Colonic mucosa (tissue), 4 donors: Measurements from ENCODE around the gene HAGH. TPM values are rescaled to one million over a fixed set of nuclear protein-coding genes. Genes with fewer than 3 reads are reported as not detected.

ENCODE experiments used
- DNase-seq: peaks from one replicate; pipeline ENCODE4 v3.0.0-alpha.2; 2020
- H3K27ac ChIP-seq: fragments of 200-600 bp; one replicate; pipeline ENCODE4 v1.8.0; 2021
- H3K27me3 ChIP-seq: fragments of 200-600 bp; one replicate; pipeline ENCODE4 v1.8.0; 2021
- H3K36me3 ChIP-seq: fragments of 200-600 bp; one replicate; pipeline ENCODE4 v1.8.0; 2021
- H3K4me1 ChIP-seq: fragments of 200-600 bp; one replicate; pipeline ENCODE4 v1.8.0; 2021; ENCODE audit warnings: mild to moderate bottlenecking
- H3K4me3 ChIP-seq: fragments of 200-600 bp; one replicate; pipeline ENCODE4 v1.8.0; 2021
- H3K9ac ChIP-seq, 2 donors: one replicate each; pipeline ENCODE4 v1.7.0; 2013; ENCODE audit warnings: control low read depth in 2 of 2, low read depth in 2 of 2, low read length in 2 of 2
- H3K9me3 ChIP-seq: fragments of 200-600 bp; one replicate; pipeline ENCODE4 v1.8.0; 2021
- intact Hi-C: fragments of 100-400 bp; cut with DNase I; formaldehyde crosslinking; loops from one replicate; pipeline ENCODE4 v1.14.1; 2022
- total RNA-seq, 2 donors: library from RNA; stranded (reverse); fragmentation: NEBNext Ultra II Directional in 1 of 2; extraction: Animal tissue kit (Norgen Biotek cat#: 25700) in 1 of 2; gene quantifications; one replicate each; pipeline ENCODE4 v1.2.1, GENCODE V29; 2021
- TF ChIP-seq, protein P1 (sequence below): fragments of 200-600 bp; IDR thresholded peaks from one replicate; pipeline ENCODE4 v1.8.0; 2022; ENCODE audit warnings: antibody characterized with exemption, mild to moderate bottlenecking
- donor health status: healthy.
- donor health status: DM: no; HTN: no; CAD: no.
- donor health status: DM: no; HTN: no; CAD: no.

The HAGH gene
- total RNA-seq, 2 donors from 2014 or later: 61.9 to 64.7 TPM

DNA sequence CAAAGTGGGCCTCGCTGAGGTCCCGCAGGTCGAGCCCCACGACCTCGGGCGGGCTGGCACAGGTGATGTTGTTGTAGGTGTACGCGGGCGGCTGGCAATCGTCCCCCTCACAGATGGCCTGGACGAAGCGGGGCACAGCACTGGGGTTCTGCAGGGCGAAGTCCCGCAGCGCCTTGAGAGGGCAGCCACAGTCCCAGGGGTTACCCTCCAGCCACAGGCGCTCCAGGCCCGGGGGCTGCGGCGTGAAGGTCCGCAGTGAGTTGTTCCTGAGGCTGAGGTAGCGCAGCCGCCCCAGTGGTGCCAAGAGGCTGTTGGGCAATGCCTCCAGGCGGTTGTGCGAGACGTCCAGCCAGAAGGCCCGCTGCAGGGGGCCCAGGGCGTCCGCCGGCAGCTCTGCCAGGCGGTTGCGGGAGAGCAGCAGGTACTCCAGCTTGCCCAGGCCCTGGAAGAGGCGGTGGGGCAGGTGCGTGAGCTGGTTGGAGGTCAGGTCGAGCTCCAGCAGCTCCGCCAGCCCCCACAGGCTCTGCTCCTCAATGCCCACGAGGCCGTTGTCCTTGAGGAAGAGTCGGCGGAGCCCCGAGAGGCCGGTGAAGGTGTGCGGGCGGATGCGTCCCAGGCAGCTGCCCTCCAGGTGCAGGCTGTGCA lies 35.9 kb downstream of the HAGH start:
- H3K36me3 ChIP-seq: no peaks in the 10 kb centered on the region
- intact Hi-C loops: no loop called here
- DNase-seq: peak; percentile 15

DNA sequence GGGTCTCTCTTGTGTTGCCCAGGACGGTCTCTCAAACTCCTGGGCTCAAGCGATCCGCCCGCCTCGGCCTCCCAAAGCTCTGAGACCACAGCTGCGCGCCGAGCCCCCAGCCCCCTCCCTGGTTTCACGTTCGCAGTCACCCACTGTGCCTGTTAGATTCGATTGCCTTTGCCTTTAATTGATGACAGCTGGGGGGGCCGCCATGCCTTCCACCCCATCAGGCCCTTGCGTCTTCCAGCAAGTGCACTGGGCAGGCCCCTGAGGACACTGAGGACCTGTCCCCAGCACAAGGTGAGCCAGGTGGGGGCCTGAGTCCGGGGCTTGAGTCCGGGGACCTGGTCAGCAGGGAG lies 36.4 kb downstream of the HAGH start:
- H3K4me1 ChIP-seq: no peaks in the 10 kb centered on the region
- intact Hi-C loops: no loop called here
- no peak for DNase-seq
- no peaks in the 10 kb centered on the region for H3K9me3 ChIP-seq
- H3K27me3 ChIP-seq: no peaks in the 10 kb centered on the region
- H3K9ac ChIP-seq: no peak overlapping the region
- no peak overlapping the region for H3K4me3 ChIP-seq
- H3K27ac ChIP-seq: no peak overlapping the region
- no peaks in the 10 kb centered on the region for H3K36me3 ChIP-seq
- TF ChIP-seq, protein P1, sequence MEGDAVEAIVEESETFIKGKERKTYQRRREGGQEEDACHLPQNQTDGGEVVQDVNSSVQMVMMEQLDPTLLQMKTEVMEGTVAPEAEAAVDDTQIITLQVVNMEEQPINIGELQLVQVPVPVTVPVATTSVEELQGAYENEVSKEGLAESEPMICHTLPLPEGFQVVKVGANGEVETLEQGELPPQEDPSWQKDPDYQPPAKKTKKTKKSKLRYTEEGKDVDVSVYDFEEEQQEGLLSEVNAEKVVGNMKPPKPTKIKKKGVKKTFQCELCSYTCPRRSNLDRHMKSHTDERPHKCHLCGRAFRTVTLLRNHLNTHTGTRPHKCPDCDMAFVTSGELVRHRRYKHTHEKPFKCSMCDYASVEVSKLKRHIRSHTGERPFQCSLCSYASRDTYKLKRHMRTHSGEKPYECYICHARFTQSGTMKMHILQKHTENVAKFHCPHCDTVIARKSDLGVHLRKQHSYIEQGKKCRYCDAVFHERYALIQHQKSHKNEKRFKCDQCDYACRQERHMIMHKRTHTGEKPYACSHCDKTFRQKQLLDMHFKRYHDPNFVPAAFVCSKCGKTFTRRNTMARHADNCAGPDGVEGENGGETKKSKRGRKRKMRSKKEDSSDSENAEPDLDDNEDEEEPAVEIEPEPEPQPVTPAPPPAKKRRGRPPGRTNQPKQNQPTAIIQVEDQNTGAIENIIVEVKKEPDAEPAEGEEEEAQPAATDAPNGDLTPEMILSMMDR: no peak

More for the DNA sequence above, 35.9 kb downstream of the HAGH start:
- Histone ChIP-seq H3K27ac (no peak overlapping the region), H3K4me1 (no peaks in the 10 kb centered on the region), H3K4me3 (no peak overlapping the region), H3K9ac (no peak overlapping the region), H3K27me3 (no peaks in the 10 kb centered on the region), H3K9me3 (no peaks in the 10 kb centered on the region)
- TF ChIP-seq, protein P1: no peak

DNA sequence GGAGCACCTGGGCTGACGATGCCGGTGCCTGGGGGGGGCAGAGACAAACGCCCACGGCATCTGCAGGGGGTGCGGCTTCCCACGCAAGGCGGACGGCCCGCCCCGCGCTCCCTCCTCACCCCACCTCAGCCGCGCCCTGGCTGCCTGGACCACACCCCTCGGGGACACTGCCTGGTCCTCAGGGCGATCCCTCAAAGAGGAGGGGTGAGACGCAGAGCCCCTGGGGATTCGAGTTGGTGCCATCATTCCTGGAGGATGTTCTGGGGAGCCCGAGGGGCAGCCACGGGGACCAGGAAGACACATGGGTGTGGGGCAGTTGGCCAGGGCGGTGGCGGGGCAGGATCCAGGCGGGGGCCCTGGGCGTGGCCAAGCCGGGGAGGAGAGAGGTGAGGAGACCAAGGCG lies 37.0 kb downstream of the HAGH start:
- H3K9me3 ChIP-seq: no peaks in the 10 kb centered on the region
- no peaks in the 10 kb centered on the region for H3K4me1 ChIP-seq
- H3K4me3 ChIP-seq: no peak overlapping the region
- TF ChIP-seq, protein P1: no peak
- H3K27me3 ChIP-seq: no peaks in the 10 kb centered on the region
- no peak overlapping the region for H3K27ac ChIP-seq
- no peaks in the 10 kb centered on the region for H3K36me3 ChIP-seq
- intact Hi-C loops: no loop called here
- peak; percentile 17 for DNase-seq
- no peak overlapping the region for H3K9ac ChIP-seq

DNA sequence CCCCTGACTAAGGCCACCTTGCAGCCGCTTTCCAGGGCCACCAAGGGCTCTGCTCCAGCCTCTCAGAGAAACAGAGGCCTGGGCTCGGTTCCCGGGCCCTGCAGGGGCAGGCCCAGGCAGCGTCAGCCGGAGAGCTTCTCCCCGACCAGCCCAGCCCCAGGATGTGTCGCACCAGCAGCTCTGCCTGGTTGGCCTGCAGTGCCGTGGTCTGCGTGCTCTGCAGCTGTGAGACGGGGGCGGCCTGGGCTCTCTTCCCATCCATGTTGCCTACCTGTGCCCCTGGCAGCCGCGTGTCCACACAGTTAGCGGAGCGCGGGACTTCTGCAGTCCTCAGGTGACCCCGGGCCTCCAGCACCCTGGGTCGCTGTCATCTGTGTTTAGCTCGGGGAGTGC lies 37.9 kb downstream of the HAGH start:
- intact Hi-C loops: no loop called here
- Histone ChIP-seq H3K27ac (no peak overlapping the region), H3K27me3 (no peaks in the 10 kb centered on the region), H3K4me3 (no peak overlapping the region), H3K36me3 (no peaks in the 10 kb centered on the region), H3K4me1 (no peaks in the 10 kb centered on the region), H3K9ac (peak overlapping the region in 1 of 2 donors; percentile 12), H3K9me3 (no peaks in the 10 kb centered on the region)
- no peak for DNase-seq
- TF ChIP-seq, protein P1: no peak

DNA sequence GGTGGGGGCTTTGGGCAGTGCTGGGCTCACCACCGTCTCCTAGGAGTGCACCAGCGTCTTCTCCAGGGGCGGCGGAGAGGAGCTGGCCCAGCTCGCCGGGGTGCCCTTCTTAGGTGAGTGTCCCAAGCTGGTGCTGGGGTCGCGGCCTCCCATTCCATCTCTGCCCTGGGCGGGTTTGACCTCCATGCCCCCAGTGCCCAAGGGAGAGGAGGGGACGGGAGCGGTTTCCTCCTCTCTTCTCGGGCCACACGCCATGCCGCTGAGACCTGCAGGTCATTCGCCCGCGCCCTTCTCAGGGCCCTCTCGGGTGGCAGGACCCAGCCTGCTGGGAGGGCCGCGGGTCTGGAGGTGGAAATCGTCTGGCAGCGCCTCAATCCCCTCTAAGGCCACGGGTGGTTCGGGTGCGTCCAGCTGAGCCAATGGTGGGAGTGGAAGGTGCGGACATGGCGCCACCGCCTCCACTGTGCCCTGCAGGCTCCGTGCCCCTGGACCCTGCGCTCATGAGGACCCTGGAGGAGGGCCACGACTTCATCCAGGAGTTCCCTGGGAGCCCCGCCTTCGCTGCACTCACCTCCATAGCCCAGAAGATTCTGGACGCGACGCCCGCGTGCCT lies 38.4 kb downstream of the HAGH start:
- H3K9me3 ChIP-seq: no peaks in the 10 kb centered on the region
- intact Hi-C loops: no loop called here
- H3K4me3 ChIP-seq: no peak overlapping the region
- DNase-seq: no peak
- no peaks in the 10 kb centered on the region for H3K27me3 ChIP-seq
- no peak overlapping the region for H3K9ac ChIP-seq
- H3K36me3 ChIP-seq: no peaks in the 10 kb centered on the region
- no peaks in the 10 kb centered on the region for H3K4me1 ChIP-seq
- TF ChIP-seq, protein P1: no peak
- no peak overlapping the region for H3K27ac ChIP-seq
